ENCODE data around the gene OASL. TPM values are rescaled to one million over a fixed set of nuclear protein-coding genes. Genes with fewer than 3 reads are reported as not detected.
A peak's percentile ranks its signal among the peaks of the same experiment; 100 is the strongest.

The OASL gene
- total and polyA plus RNA-seq, 2 experiments from 2014 or later = 0.13 to 0.54 TPM

DNA sequence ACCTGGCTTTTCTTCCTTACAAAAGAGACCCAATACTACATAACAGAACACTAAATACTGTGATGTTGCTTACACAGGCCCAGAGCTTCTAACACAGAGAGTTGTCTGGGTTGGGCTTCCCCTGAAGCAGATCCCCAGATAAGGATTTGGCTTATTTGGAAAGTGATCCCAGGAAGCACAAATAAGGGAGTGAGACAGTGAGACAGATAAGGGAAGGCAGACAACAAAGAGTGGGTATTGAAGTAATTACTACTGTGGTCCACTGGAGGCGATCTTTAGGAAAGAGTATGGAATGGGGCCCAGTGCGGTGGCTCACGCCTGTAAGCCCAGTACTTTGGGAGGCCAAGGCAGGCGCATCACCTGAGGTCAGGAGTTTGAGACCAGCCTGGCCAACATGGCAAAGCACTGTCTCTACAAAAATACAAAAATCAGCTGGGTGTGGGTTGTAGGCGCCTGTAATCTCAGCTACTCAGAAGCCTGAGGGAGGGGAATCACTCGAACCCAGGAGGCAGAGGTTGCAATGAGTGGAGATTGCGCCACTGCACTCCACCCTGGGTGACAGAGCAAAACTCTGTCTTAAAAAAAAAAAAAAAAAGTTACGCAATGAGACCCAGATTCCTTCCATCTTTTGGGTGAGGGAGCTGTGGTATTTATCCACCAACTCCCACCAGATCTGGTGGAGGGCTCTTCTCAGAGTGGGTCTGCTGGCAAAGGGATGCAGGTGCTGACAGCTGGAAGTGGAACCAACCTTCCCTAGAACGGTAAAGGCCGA lies 12.6 kb downstream of the OASL start:
- Histone ChIP-seq H2AFZ (no peak overlapping the region), H3F3A (ENCODE audit: insufficient read depth) (no peaks in the 10 kb centered on the region), H4K20me1 (ENCODE audit: insufficient read depth) (no peaks in the 10 kb centered on the region), H3K4me3 (no peak overlapping the region), H3K36me3 (ENCODE audit: low read depth) (no peaks in the 10 kb centered on the region), H3K9me3 (ENCODE audit: low read depth) (no peaks in the 10 kb centered on the region), H3K27me3 (replicated peaks; ENCODE audit: insufficient read depth) (no peaks in the 10 kb centered on the region), H3K4me1 (ENCODE audit: insufficient read depth) (peaks cover 2% of the 10 kb centered on the region; the same call in 1 of the 2 replicates), H3K79me2 (ENCODE audit: insufficient read depth) (no peaks in the 10 kb centered on the region), H3K27ac (no peak overlapping the region), H3K4me2 (ENCODE audit: unreplicated experiment) (no peak overlapping the region), H3K9me2 (ENCODE audit: insufficient read depth) (no peaks in the 10 kb centered on the region), H3K9ac (no peak overlapping the region)
- DNase-seq = no peak
- TF ChIP-seq EZH2phosphoT487 (IDR thresholded peaks at IDR 0.05; ENCODE audit: insufficient read depth, low read depth) (no peak), EZH2 (IDR thresholded peaks at IDR 0.05; ENCODE audit: insufficient read depth, poor library complexity, severe bottlenecking) (no peak)
- in situ Hi-C loops (cut with MboI) = no loop called here
- WGBS, 2 experiments (ENCODE audit: low coverage in 1 of 2, low lambda C conversion rate in 2 of 2, missing lambda C conversion rate in 2 of 2) = 81 to 90% methylated on average over 10 of the region's 10 CpGs

DNA sequence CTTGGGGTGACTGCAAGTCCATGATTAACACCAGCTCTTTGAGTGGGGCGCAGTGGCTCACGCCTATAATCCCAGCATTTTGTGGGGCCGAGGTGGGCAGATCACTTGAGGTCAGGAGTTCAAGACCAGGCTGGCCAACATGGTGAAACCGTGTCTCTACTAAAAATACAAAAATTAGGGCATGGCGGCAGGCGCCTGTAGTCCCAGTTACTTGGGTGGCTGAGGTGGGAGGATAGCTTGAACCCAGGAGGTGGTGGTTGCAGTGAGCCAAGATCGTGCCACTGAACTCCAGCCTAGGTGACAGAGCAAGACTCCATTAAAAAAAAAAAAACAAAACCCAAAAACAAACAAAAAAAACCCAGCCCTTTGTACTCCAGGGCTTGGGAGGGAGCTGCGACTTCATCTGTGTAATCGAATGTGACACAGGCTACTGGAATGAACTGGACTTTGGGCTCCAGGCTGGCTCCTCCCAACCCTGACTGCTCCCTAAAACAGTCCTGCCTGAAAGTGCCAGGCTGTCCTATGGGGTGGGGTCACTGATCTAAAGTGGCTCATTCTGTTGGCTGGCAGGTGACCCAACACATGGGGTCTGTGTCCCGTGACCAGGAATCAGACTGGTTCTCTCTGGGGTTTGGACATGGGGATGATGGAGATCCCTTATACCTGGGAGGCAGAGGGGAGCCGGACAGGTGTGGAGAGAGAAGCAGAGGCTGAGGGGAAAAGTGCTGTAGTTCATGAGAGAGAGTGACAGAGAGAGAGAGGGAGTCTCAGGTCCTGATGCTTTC lies 13.4 kb downstream of the OASL start:
- Histone ChIP-seq H3K79me2 (ENCODE audit: insufficient read depth) (no peaks in the 10 kb centered on the region), H3K4me3 (no peak overlapping the region), H3K9me2 (ENCODE audit: insufficient read depth) (no peaks in the 10 kb centered on the region), H3K9ac (no peak overlapping the region), H3K9me3 (ENCODE audit: low read depth) (no peaks in the 10 kb centered on the region), H2AFZ (no peak overlapping the region), H3F3A (ENCODE audit: insufficient read depth) (no peaks in the 10 kb centered on the region), H3K4me2 (ENCODE audit: unreplicated experiment) (no peak overlapping the region), H4K20me1 (ENCODE audit: insufficient read depth) (no peaks in the 10 kb centered on the region), H3K27me3 (replicated peaks; ENCODE audit: insufficient read depth) (no peaks in the 10 kb centered on the region), H3K27ac (no peak overlapping the region), H3K36me3 (ENCODE audit: low read depth) (no peaks in the 10 kb centered on the region), H3K4me1 (ENCODE audit: insufficient read depth) (peaks cover 2% of the 10 kb centered on the region; the same call in 1 of the 2 replicates)
- WGBS, 2 experiments (ENCODE audit: low coverage in 1 of 2, low lambda C conversion rate in 2 of 2, missing lambda C conversion rate in 2 of 2) = 81 to 84% methylated on average over 11 of the region's 11 CpGs
- in situ Hi-C loops (cut with MboI) = no loop called here
- DNase-seq = peak; percentile 61
- no peak for TF ChIP-seq EZH2 (IDR thresholded peaks at IDR 0.05; ENCODE audit: insufficient read depth, poor library complexity, severe bottlenecking)
- no peak for TF ChIP-seq EZH2phosphoT487 (IDR thresholded peaks at IDR 0.05; ENCODE audit: insufficient read depth, low read depth)

DNA sequence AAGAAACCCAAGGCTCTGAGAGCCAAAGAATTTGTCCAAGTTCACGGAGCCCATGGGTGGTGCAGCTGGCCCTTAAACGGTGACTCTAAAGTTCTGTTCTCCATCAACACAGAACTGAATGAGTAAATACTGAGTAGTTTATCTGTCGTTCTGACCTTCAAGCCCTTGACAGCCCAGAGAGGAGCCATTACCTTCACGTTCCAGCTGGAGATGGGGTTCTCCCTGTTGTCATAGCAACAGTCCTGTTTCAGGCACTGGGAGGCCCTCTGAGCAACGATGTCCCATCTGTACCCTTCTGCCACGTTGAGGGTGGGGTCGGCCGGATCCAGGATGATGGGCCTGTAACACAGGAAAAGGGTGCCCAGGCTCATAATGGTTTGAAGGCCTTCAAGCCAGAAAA lies 15.2 kb downstream of the OASL start:
- TF ChIP-seq EZH2phosphoT487 (IDR thresholded peaks at IDR 0.05; ENCODE audit: insufficient read depth, low read depth) (no peak), EZH2 (IDR thresholded peaks at IDR 0.05; ENCODE audit: insufficient read depth, poor library complexity, severe bottlenecking) (no peak)
- H3K4me3 ChIP-seq = no peak overlapping the region
- in situ Hi-C loops (cut with MboI) = no loop called here
- H3F3A ChIP-seq (ENCODE audit: insufficient read depth) = no peaks in the 10 kb centered on the region
- 60 to 63% methylated on average over 8 of the region's 8 CpGs for WGBS, 2 experiments (ENCODE audit: low coverage in 1 of 2, low lambda C conversion rate in 2 of 2, missing lambda C conversion rate in 2 of 2)
- H3K9ac ChIP-seq = no peak overlapping the region
- no peak for DNase-seq
- H3K27me3 ChIP-seq (replicated peaks; ENCODE audit: insufficient read depth) = no peaks in the 10 kb centered on the region
- no peaks in the 10 kb centered on the region for H4K20me1 ChIP-seq (ENCODE audit: insufficient read depth)
- H3K9me3 ChIP-seq (ENCODE audit: low read depth) = no peaks in the 10 kb centered on the region
- no peaks in the 10 kb centered on the region for H3K36me3 ChIP-seq (ENCODE audit: low read depth)
- no peaks in the 10 kb centered on the region for H3K9me2 ChIP-seq (ENCODE audit: insufficient read depth)
- no peaks in the 10 kb centered on the region for H3K79me2 ChIP-seq (ENCODE audit: insufficient read depth)
- no peak overlapping the region for H3K27ac ChIP-seq
- peaks cover 2% of the 10 kb centered on the region; the same call in 1 of the 2 replicates for H3K4me1 ChIP-seq (ENCODE audit: insufficient read depth)
- no peak overlapping the region for H2AFZ ChIP-seq
- H3K4me2 ChIP-seq (ENCODE audit: unreplicated experiment) = no peak overlapping the region

DNA sequence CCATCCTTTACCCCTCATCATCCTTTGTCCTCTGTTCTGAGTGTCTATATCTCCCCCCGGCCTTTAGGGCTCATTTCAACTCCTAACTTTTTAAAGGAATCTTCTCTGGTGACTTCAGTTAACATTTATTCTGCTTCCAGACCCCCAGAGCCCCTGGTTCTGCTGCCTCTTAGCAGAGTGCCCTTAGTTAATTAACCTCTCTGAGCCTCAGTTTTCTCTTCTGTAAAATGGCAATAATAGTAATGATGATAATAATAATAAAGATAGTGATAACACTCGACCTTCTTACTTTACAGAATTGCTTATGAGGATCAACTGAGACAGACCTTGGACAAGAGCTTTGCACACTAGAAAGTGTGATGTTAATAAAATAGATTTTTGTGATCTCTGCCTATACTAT lies 16.3 kb downstream of the OASL start:
- Histone ChIP-seq H3K4me3 (no peak overlapping the region), H3K9me3 (ENCODE audit: low read depth) (no peaks in the 10 kb centered on the region), H3K27me3 (replicated peaks; ENCODE audit: insufficient read depth) (no peaks in the 10 kb centered on the region), H3K4me2 (ENCODE audit: unreplicated experiment) (no peak overlapping the region), H3K27ac (no peak overlapping the region), H3K9me2 (ENCODE audit: insufficient read depth) (no peaks in the 10 kb centered on the region), H4K20me1 (ENCODE audit: insufficient read depth) (no peaks in the 10 kb centered on the region), H3K79me2 (ENCODE audit: insufficient read depth) (no peaks in the 10 kb centered on the region), H2AFZ (no peak overlapping the region), H3K36me3 (ENCODE audit: low read depth) (no peaks in the 10 kb centered on the region), H3F3A (ENCODE audit: insufficient read depth) (no peaks in the 10 kb centered on the region), H3K4me1 (ENCODE audit: insufficient read depth) (peaks cover 2% of the 10 kb centered on the region; the same call in 1 of the 2 replicates), H3K9ac (no peak overlapping the region)
- WGBS, 2 experiments (ENCODE audit: low coverage in 1 of 2, low lambda C conversion rate in 2 of 2, missing lambda C conversion rate in 2 of 2) = 44 to 50% methylated on average over 2 of the region's 2 CpGs
- in situ Hi-C loops (cut with MboI) = no loop called here
- TF ChIP-seq EZH2 (IDR thresholded peaks at IDR 0.05; ENCODE audit: insufficient read depth, poor library complexity, severe bottlenecking) (no peak), EZH2phosphoT487 (IDR thresholded peaks at IDR 0.05; ENCODE audit: insufficient read depth, low read depth) (no peak)
- no peak for DNase-seq

All from GM23248 (cell line).